B cell (primary cell): ENCODE data around the gene PCDHGA8. TPM values are rescaled to one million over a fixed set of nuclear protein-coding genes. Genes with fewer than 3 reads are reported as not detected.

Experiments
- ATAC-seq: fragments of 200-7000 bp; cut with Tn5 transposase; one replicate; pipeline ENCODE4 v1.10.0; 2021; ENCODE audit warnings: low read depth, mild to moderate bottlenecking, moderate number of reproducible peaks, moderate library complexity
- CTCF ChIA-PET: fragments of 350-600 bp; sonication (Branson Sonifier 250); formaldehyde crosslinking; loops from one replicate; lab custom pipeline; 2021; ENCODE audit warnings: antibody characterized with exemption, inconsistent platforms; lab: Charles Lee
- POLR2A ChIA-PET: fragments of 350-600 bp; sonication (Branson Sonifier 250); formaldehyde crosslinking; loops from one replicate; lab custom pipeline; 2021; ENCODE audit warnings: antibody characterized with exemption; lab: Charles Lee
- DNase-seq: peaks from one replicate; pipeline ENCODE4 v3.0.0; 2013
- H2AFZ ChIP-seq: 2 replicates; pipeline ENCODE4 v1.6.1; 2012; ENCODE audit warnings: mild to moderate bottlenecking, low read depth, low read length; ENCODE audit not compliant: insufficient read depth, poor library complexity, severe bottlenecking
- H3K27ac ChIP-seq, 2 donors: 1 replicate in 1 of 2; 2 replicates in 1 of 2; pipeline ENCODE4 v1.5.1; 2012 to 2013; ENCODE audit warnings: low read length in 2 of 2, mild to moderate bottlenecking in 2 of 2, moderate library complexity in 1 of 2
- H3K27me3 ChIP-seq, 4 experiments: fragments of 200-600 bp in 1 of 4; sonication (generic) in 1 of 4; replicated peaks in 1 of 4; 1 replicate in 2 of 4; 2 replicates in 2 of 4; pipeline versions ENCODE4 v1.6.1 to v1.7.0; 2013 to 2016; ENCODE audit warnings: low read length in 3 of 4, mild to moderate bottlenecking in 2 of 4, mixed read lengths in 1 of 4, moderate library complexity in 1 of 4; ENCODE audit not compliant: insufficient read depth in 4 of 4, control insufficient read depth in 3 of 4; ENCODE audit errors: control extremely low read depth in 1 of 4
- H3K36me3 ChIP-seq, 2 experiments: replicated peaks in 1 of 2; 1 replicate in 1 of 2; 2 replicates in 1 of 2; pipeline versions ENCODE4 v1.6.1 to v1.7.1; 2013; ENCODE audit warnings: low read length in 1 of 2; ENCODE audit not compliant: insufficient read depth in 2 of 2, control insufficient read depth in 1 of 2; ENCODE audit errors: control extremely low read depth in 1 of 2, extremely low read depth in 1 of 2
- H3K4me1 ChIP-seq, 2 donors: fragments of 200-600 bp in 1 of 2; sonication (generic) in 1 of 2; 1 replicate in 1 of 2; 2 replicates in 1 of 2; pipeline versions ENCODE4 v1.5.1 to v1.6.1; 2013 to 2017; ENCODE audit warnings: low read length in 2 of 2; ENCODE audit not compliant: control insufficient read depth in 2 of 2, insufficient read depth in 2 of 2
- H3K4me2 ChIP-seq: replicated peaks from 2 replicates; pipeline ENCODE3; 2012; ENCODE audit warnings: mild to moderate bottlenecking, low read depth, low read length; ENCODE audit not compliant: poor library complexity, severe bottlenecking
- H3K4me3 ChIP-seq, 5 experiments: fragments of 200-600 bp in 1 of 5; sonication (generic) in 1 of 5; 1 replicate in 3 of 5; 2 replicates in 2 of 5; pipeline versions ENCODE4 v1.5.1 to v1.7.0; 2011 to 2016; ENCODE audit warnings: low read length in 4 of 5, mild to moderate bottlenecking in 4 of 5, low read depth in 2 of 5, control low read depth in 1 of 5, moderate library complexity in 1 of 5; ENCODE audit not compliant: insufficient read depth in 1 of 5; ENCODE audit errors: control extremely low read depth in 1 of 5, extremely low read depth in 1 of 5
- H3K79me2 ChIP-seq: fragments of 200-600 bp; sonication (generic); one replicate; pipeline ENCODE4 v1.6.0; 2016; ENCODE audit warnings: low read length; ENCODE audit not compliant: control insufficient read depth, insufficient read depth
- H3K9ac ChIP-seq: fragments of 200-600 bp; sonication (generic); 2 replicates; pipeline ENCODE4 v1.6.1; 2017; ENCODE audit warnings: mild to moderate bottlenecking, low read length, moderate library complexity
- H3K9me3 ChIP-seq, 3 donors: one replicate each; pipeline versions ENCODE4 v1.6.1 to v1.7.1; 2013; ENCODE audit warnings: low read length in 2 of 3; ENCODE audit not compliant: control insufficient read depth in 2 of 3, insufficient read depth in 1 of 3; ENCODE audit errors: control extremely low read depth in 1 of 3
- H4K20me1 ChIP-seq: 2 replicates; pipeline ENCODE4 v1.6.0; 2012; ENCODE audit warnings: mild to moderate bottlenecking, low read length; ENCODE audit not compliant: insufficient read depth, control insufficient read depth, poor library complexity, severe bottlenecking
- H3K27ac Mint-ChIP-seq: one replicate; pipeline ENCODE4 v1.8.0; 2021; ENCODE audit warnings: mixed read lengths
- H3K27me3 Mint-ChIP-seq: one replicate; pipeline ENCODE4 v1.8.0; 2021; ENCODE audit warnings: mixed read lengths
- H3K4me1 Mint-ChIP-seq: one replicate; pipeline ENCODE4 v1.8.0; 2021; ENCODE audit warnings: mixed read lengths
- H3K4me3 Mint-ChIP-seq: one replicate; pipeline ENCODE4 v1.8.0; 2021; ENCODE audit warnings: mixed read lengths
- H3K9me3 Mint-ChIP-seq: one replicate; pipeline ENCODE4 v1.8.0; 2022; ENCODE audit warnings: mixed read lengths; ENCODE audit not compliant: insufficient read depth
- CTCF ChIP-seq: fragments of 200-600 bp; IDR thresholded peaks from one replicate; pipeline ENCODE4 v1.8.0; 2022; ENCODE audit warnings: antibody characterized with exemption, mild to moderate bottlenecking
- EZH2 ChIP-seq: IDR thresholded peaks from 2 replicates; pipeline ENCODE4 v1.6.1; 2012; ENCODE audit warnings: borderline replicate concordance, low read depth, mild to moderate bottlenecking, moderate library complexity, low read length; ENCODE audit not compliant: insufficient read depth, poor library complexity, severe bottlenecking
- WGBS: methylation state at CpG from one replicate; pipeline ENCODE4 v1.1.5; 2013; ENCODE audit warnings: missing lambda C conversion rate; ENCODE audit not compliant: insufficient coverage; 5-methylcytosine and 5-hydroxymethylcytosine counted together
- intact Hi-C: fragments of 100-400 bp; cut with micrococcal nuclease; formaldehyde crosslinking; loops from one replicate; pipeline ENCODE4 v1.10.0; 2022
- polyA plus RNA-seq: library from polyadenylated mRNA; depleted of rRNA; stranded (reverse); fragments of >200 nt; gene quantifications from 2 replicates; pipeline ENCODE4 v1.2.3, GENCODE V29; 2012
- total RNA-seq, 2 donors: library from RNA; stranded (reverse); fragments of 120-200 nt in 1 of 2; gene quantifications; 1 replicate in 1 of 2; 2 replicates in 1 of 2; pipeline versions ENCODE4 v1.2.3 to v1.2.4, GENCODE V29; 2013 to 2022

Gene PCDHGA8
- total and polyA plus RNA-seq, 2 donors (not counting 1 experiment from before 2014, with no cell fraction given): 0.21 to 1.2 TPM

- Histone ChIP-seq H3K27ac (no peak within 1 kb of the TSS), H4K20me1 (no peaks in the 10 kb centered on the region), H3K36me3 (no peaks in the 10 kb centered on the region), H3K9me3 (peaks cover 0 to 59% (median 44%) of the 10 kb centered on the region in 3 donors), H3K4me2 (peak within 1 kb of the TSS; percentile 5), H3K9ac (no peak within 1 kb of the TSS), H2AFZ (no peak within 1 kb of the TSS), H3K4me1 (peaks cover 0 to 5% of the 10 kb centered on the region in 2 donors), H3K79me2 (no peaks in the 10 kb centered on the region), H3K27me3 (peaks cover 0 to 57% (median 29%) of the 10 kb centered on the region in 4 experiments), H3K4me3 (no peak within 1 kb of the TSS)
- peaks cover 54% of the 10 kb centered on the region for H3K27me3 Mint-ChIP-seq
- H3K27ac Mint-ChIP-seq: no peak within 1 kb of the TSS
- ChIA-PET POLR2A (no interaction called here), CTCF (interaction anchor here (1.6 to 1.7 kb wide), 2 partner anchors 14 to 23 kb away, joined by 5 read pairs; partner anchors contain the start of genes PCDHGA1 and TAF7)
- no peak for DNase-seq
- intact Hi-C loops: no loop called here
- peaks cover 8% of the 10 kb centered on the region for H3K9me3 Mint-ChIP-seq
- H3K4me3 Mint-ChIP-seq: peak within 1 kb of the TSS; percentile 41
- ATAC-seq: no peak
- no peaks in the 10 kb centered on the region for H3K4me1 Mint-ChIP-seq
- TF ChIP-seq CTCF: peak; percentile 16
- TF ChIP-seq EZH2: no peak
- WGBS: 45% methylated on average over 1 of the region's 9 CpGs
These were observed 49.0 kb upstream of the PCDHGA8 start, which contains the start of gene PCDHGA3 for GRCh38 chr5:141343242-141343952. Gene PCDHGA3, plus strand, starts transcription at chr5:141343829. Its CDS starts 205 bp downstream, at chr5:141344034.

GRCh38 chr5:141343953-141344463 is 48.4 kb upstream of the PCDHGA8 start:
- H3K4me1 ChIP-seq: peaks cover 0 to 5% of the 10 kb centered on the region in 2 donors
- H3K4me3 ChIP-seq: no peak overlapping the region
- Mint-ChIP-seq H3K4me1 (no peaks in the 10 kb centered on the region), H3K9me3 (peaks cover 5% of the 10 kb centered on the region), H3K4me3 (peak overlapping the region; percentile 41), H3K27ac (no peak overlapping the region), H3K27me3 (peaks cover 56% of the 10 kb centered on the region)
- no peaks in the 10 kb centered on the region for H3K79me2 ChIP-seq
- peak overlapping the region; percentile 5 for H3K4me2 ChIP-seq
- DNase-seq (no peak), ATAC-seq (no peak)
- no peaks in the 10 kb centered on the region for H3K36me3 ChIP-seq
- POLR2A ChIA-PET: no interaction called here
- no peak overlapping the region for H3K9ac ChIP-seq
- no peaks in the 10 kb centered on the region for H4K20me1 ChIP-seq
- H3K27me3 ChIP-seq: peaks cover 0 to 54% (median 27%) of the 10 kb centered on the region in 4 experiments
- intact Hi-C loops: no loop called here
- no peak for TF ChIP-seq EZH2
- TF ChIP-seq CTCF: peak; percentile 4
- peaks cover 0 to 55% (median 38%) of the 10 kb centered on the region in 3 donors for H3K9me3 ChIP-seq
- CTCF ChIA-PET: interaction anchor here (1.6 to 1.7 kb wide), 2 partner anchors 15 to 24 kb away, joined by 5 read pairs; partner anchors contain the start of genes PCDHGA1 and TAF7
- WGBS: 42% methylated on average over 26 of the region's 31 CpGs
- H3K27ac ChIP-seq: no peak overlapping the region
- H2AFZ ChIP-seq: no peak overlapping the region
